H1 (cell line): Measurements from ENCODE around the gene ANKFN1. TPM values are rescaled to one million over a fixed set of nuclear protein-coding genes. Genes with fewer than 3 reads are reported as not detected.

Source experiments
- CBX8 ChIP-seq: fragments of 300-800, 300-1000 bp; sonication (generic); IDR thresholded peaks from 2 replicates; pipeline ENCODE4 v1.7.1; 2016; ENCODE audit warnings: low read depth, low read length, borderline replicate concordance
- CEBPB ChIP-seq: IDR thresholded peaks from 2 replicates; pipeline ENCODE4 v1.6.1; 2012; ENCODE audit warnings: low read depth, low read length
- CHD2 ChIP-seq: IDR thresholded peaks from 2 replicates; pipeline ENCODE4 v1.6.1; 2012; ENCODE audit warnings: low read length, improper control_type of control experiment
- GABPA ChIP-seq: IDR thresholded peaks from 2 replicates; pipeline ENCODE4 v1.6.1; 2011; ENCODE audit warnings: mild to moderate bottlenecking, low read length, moderate library complexity, borderline replicate concordance; ENCODE audit not compliant: insufficient read depth
- GTF2F1 ChIP-seq: IDR thresholded peaks from 2 replicates; pipeline ENCODE4 v1.6.1; 2012; ENCODE audit warnings: low read depth, low read length, improper control_type of control experiment, borderline replicate concordance
- NRF1 ChIP-seq: IDR thresholded peaks from 2 replicates; pipeline ENCODE4 v1.6.1; 2011; ENCODE audit warnings: mild to moderate bottlenecking, low read depth, low read length, improper control_type of control experiment
- RAD21 ChIP-seq, 2 experiments: IDR thresholded peaks in 1 of 2; conservative IDR thresholded peaks in 1 of 2; 2 replicates each; pipeline ENCODE4 v1.6.1; 2011; ENCODE audit warnings: low read depth in 2 of 2, low read length in 2 of 2, improper control_type of control experiment in 1 of 2, inconsistent platforms in 1 of 2, mild to moderate bottlenecking in 1 of 2, moderate library complexity in 1 of 2
- RXRA ChIP-seq: IDR thresholded peaks from 2 replicates; pipeline ENCODE4 v1.6.1; 2011; ENCODE audit warnings: low read depth, mild to moderate bottlenecking, low read length, moderate library complexity; ENCODE audit not compliant: insufficient read depth
- SP2 ChIP-seq: IDR thresholded peaks from 2 replicates; pipeline ENCODE4 v1.6.1; 2012; ENCODE audit warnings: mild to moderate bottlenecking, low read length, inconsistent platforms
- TEAD4 ChIP-seq: IDR thresholded peaks from 2 replicates; pipeline ENCODE4 v1.6.1; 2012; ENCODE audit warnings: low read depth, low read length, inconsistent platforms, mixed read lengths
- polyA plus RNA-seq, 7 experiments: library from polyadenylated mRNA; depleted of rRNA in 3 of 7; stranded (reverse) in 5 of 7; unstranded in 2 of 7; fragments of >200 nt in 5 of 7; fragments of 200-250 nt in 2 of 7; gene quantifications; 1 replicate in 5 of 7; 2 replicates in 1 of 7; 4 replicates in 1 of 7; pipeline versions ENCODE4 v1.2.1 to v1.2.3, GENCODE V29; 2011 to 2013; ENCODE audit warnings: missing spikeins in 2 of 7, mixed read lengths in 2 of 7
- total RNA-seq: library from RNA; stranded (reverse); fragmentation: NEBNext Ultra II Directional; extraction: Animal tissue kit (Norgen Biotek cat#: 25700); gene quantifications from 2 replicates; pipeline ENCODE4 v1.2.1, GENCODE V29; 2021
- TF ChIP-seq, protein P1 (sequence below): fragments of 300-600 bp; sonication (generic); IDR thresholded peaks from 2 replicates; pipeline ENCODE4 v1.7.1; 2012; ENCODE audit warnings: low read length, moderate library complexity, mild to moderate bottlenecking, inconsistent platforms; ENCODE audit not compliant: insufficient replicate concordance
- TF ChIP-seq, protein P2 (sequence below): IDR thresholded peaks from 2 replicates; pipeline ENCODE4 v1.6.1; 2011; ENCODE audit warnings: low read depth, mild to moderate bottlenecking, low read length; ENCODE audit not compliant: insufficient read depth

The ANKFN1 gene
- total and polyA plus RNA-seq, 2 of the 8 experiments (the other 6 are each of a cell fraction or from before 2014, with no cell fraction given) = not detected

DNA sequence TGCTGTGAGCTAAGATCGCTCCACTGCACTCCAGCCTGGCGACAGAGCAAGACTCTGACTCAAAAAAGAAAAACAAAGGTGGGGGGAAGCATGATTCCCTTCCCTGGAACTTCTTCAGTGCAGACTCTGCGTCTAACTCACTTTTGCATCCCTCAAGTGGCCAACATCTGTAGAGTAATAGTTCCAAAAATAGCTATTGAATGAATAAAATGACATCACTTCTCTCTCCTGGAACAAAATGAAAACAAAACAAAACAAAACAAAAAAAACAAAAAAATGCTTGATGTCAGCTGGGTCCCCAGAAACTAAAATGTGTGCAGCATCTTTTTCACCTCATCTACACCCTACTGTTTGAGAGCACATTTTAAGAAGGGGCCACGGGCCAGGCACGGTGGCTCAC lies 242.5 kb downstream of the ANKFN1 start (continued):
- TF ChIP-seq, protein P1, sequence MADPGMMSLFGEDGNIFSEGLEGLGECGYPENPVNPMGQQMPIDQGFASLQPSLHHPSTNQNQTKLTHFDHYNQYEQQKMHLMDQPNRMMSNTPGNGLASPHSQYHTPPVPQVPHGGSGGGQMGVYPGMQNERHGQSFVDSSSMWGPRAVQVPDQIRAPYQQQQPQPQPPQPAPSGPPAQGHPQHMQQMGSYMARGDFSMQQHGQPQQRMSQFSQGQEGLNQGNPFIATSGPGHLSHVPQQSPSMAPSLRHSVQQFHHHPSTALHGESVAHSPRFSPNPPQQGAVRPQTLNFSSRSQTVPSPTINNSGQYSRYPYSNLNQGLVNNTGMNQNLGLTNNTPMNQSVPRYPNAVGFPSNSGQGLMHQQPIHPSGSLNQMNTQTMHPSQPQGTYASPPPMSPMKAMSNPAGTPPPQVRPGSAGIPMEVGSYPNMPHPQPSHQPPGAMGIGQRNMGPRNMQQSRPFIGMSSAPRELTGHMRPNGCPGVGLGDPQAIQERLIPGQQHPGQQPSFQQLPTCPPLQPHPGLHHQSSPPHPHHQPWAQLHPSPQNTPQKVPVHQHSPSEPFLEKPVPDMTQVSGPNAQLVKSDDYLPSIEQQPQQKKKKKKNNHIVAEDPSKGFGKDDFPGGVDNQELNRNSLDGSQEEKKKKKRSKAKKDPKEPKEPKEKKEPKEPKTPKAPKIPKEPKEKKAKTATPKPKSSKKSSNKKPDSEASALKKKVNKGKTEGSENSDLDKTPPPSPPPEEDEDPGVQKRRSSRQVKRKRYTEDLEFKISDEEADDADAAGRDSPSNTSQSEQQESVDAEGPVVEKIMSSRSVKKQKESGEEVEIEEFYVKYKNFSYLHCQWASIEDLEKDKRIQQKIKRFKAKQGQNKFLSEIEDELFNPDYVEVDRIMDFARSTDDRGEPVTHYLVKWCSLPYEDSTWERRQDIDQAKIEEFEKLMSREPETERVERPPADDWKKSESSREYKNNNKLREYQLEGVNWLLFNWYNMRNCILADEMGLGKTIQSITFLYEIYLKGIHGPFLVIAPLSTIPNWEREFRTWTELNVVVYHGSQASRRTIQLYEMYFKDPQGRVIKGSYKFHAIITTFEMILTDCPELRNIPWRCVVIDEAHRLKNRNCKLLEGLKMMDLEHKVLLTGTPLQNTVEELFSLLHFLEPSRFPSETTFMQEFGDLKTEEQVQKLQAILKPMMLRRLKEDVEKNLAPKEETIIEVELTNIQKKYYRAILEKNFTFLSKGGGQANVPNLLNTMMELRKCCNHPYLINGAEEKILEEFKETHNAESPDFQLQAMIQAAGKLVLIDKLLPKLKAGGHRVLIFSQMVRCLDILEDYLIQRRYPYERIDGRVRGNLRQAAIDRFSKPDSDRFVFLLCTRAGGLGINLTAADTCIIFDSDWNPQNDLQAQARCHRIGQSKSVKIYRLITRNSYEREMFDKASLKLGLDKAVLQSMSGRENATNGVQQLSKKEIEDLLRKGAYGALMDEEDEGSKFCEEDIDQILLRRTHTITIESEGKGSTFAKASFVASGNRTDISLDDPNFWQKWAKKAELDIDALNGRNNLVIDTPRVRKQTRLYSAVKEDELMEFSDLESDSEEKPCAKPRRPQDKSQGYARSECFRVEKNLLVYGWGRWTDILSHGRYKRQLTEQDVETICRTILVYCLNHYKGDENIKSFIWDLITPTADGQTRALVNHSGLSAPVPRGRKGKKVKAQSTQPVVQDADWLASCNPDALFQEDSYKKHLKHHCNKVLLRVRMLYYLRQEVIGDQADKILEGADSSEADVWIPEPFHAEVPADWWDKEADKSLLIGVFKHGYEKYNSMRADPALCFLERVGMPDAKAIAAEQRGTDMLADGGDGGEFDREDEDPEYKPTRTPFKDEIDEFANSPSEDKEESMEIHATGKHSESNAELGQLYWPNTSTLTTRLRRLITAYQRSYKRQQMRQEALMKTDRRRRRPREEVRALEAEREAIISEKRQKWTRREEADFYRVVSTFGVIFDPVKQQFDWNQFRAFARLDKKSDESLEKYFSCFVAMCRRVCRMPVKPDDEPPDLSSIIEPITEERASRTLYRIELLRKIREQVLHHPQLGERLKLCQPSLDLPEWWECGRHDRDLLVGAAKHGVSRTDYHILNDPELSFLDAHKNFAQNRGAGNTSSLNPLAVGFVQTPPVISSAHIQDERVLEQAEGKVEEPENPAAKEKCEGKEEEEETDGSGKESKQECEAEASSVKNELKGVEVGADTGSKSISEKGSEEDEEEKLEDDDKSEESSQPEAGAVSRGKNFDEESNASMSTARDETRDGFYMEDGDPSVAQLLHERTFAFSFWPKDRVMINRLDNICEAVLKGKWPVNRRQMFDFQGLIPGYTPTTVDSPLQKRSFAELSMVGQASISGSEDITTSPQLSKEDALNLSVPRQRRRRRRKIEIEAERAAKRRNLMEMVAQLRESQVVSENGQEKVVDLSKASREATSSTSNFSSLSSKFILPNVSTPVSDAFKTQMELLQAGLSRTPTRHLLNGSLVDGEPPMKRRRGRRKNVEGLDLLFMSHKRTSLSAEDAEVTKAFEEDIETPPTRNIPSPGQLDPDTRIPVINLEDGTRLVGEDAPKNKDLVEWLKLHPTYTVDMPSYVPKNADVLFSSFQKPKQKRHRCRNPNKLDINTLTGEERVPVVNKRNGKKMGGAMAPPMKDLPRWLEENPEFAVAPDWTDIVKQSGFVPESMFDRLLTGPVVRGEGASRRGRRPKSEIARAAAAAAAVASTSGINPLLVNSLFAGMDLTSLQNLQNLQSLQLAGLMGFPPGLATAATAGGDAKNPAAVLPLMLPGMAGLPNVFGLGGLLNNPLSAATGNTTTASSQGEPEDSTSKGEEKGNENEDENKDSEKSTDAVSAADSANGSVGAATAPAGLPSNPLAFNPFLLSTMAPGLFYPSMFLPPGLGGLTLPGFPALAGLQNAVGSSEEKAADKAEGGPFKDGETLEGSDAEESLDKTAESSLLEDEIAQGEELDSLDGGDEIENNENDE = no peak
- no peak for TF ChIP-seq TEAD4
- no peak for TF ChIP-seq GTF2F1
- TF ChIP-seq GABPA = no peak
- TF ChIP-seq, protein P2, sequence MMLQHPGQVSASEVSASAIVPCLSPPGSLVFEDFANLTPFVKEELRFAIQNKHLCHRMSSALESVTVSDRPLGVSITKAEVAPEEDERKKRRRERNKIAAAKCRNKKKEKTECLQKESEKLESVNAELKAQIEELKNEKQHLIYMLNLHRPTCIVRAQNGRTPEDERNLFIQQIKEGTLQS = no peak
- TF ChIP-seq RXRA = no peak
- TF ChIP-seq CHD2 = no peak
- no peak for TF ChIP-seq SP2
- no peak for TF ChIP-seq NRF1
- TF ChIP-seq CBX8 = no peak
- no peak for TF ChIP-seq CEBPB
- no peak for TF ChIP-seq RAD21 (IDR thresholded peaks at IDR 0.05 in 1 of 2, conservative IDR thresholded peaks at IDR 0.05 in 1 of 2; ENCODE audit: low read depth in 2 of 2, low read length in 2 of 2)
